IPS DF 6.9 (cell line): ENCODE measurements around the gene DAND5.
A peak's percentile ranks its signal among the peaks of the same experiment; 100 is the strongest.

Source experiments
- DNase-seq: peaks from one replicate; pipeline ENCODE4 v3.0.0-alpha.2; 2013; ENCODE audit warnings: low read depth, low spot score
- H3K27ac ChIP-seq: one replicate; pipeline ENCODE4 v1.5.1; 2013; ENCODE audit warnings: low read length, control low read depth
- H3K27me3 ChIP-seq: 2 replicates; pipeline ENCODE4 v1.6.1; 2013; ENCODE audit warnings: mild to moderate bottlenecking, low read length; ENCODE audit not compliant: control insufficient read depth, insufficient read depth
- H3K36me3 ChIP-seq: 2 replicates; pipeline ENCODE4 v1.6.1; 2013; ENCODE audit warnings: low read length; ENCODE audit not compliant: control insufficient read depth, insufficient read depth
- H3K4me1 ChIP-seq: 2 replicates; pipeline ENCODE4 v1.6.1; 2013; ENCODE audit warnings: low read length; ENCODE audit not compliant: control insufficient read depth, insufficient read depth
- H3K4me3 ChIP-seq: 2 replicates; pipeline ENCODE4 v1.5.1; 2013; ENCODE audit warnings: mild to moderate bottlenecking, low read length
- H3K9me3 ChIP-seq: 2 replicates; pipeline ENCODE4 v1.6.1; 2013; ENCODE audit warnings: low read length, inconsistent platforms; ENCODE audit not compliant: control insufficient read depth, insufficient read depth
- WGBS: extraction: QIAGEN DNeasy Blood & Tissue Kit; methylation state at CpG from one replicate; pipeline ENCODE4 v1.1.7; 2013; ENCODE audit warnings: mixed read lengths, missing lambda C conversion rate; ENCODE audit not compliant: insufficient read length, insufficient coverage; 5-methylcytosine and 5-hydroxymethylcytosine counted together

DAND5 gene

GRCh38 chr19:12937093-12937926 is 32.1 kb upstream of the DAND5 start:
- no peak overlapping the region for H3K27ac ChIP-seq
- H3K36me3 ChIP-seq = peaks cover 18% of the 10 kb centered on the region
- no peaks in the 10 kb centered on the region for H3K9me3 ChIP-seq
- DNase-seq = no peak
- H3K27me3 ChIP-seq = no peaks in the 10 kb centered on the region
- no peak overlapping the region; the same call in 1 of the 2 replicates for H3K4me3 ChIP-seq
- WGBS = no CpG with 5 or more reads among the region's 23 CpGs
- H3K4me1 ChIP-seq = peaks cover 7% of the 10 kb centered on the region

- DNase-seq = peak; percentile 98
- Histone ChIP-seq H3K27me3 (no peaks in the 10 kb centered on the region), H3K4me1 (peaks cover 3% of the 10 kb centered on the region; the same call in 1 of the 2 replicates), H3K36me3 (peaks cover 19% of the 10 kb centered on the region), H3K27ac (no peak within 1 kb of the TSS), H3K4me3 (peak within 1 kb of the TSS; percentile 69), H3K9me3 (no peaks in the 10 kb centered on the region)
- WGBS = no CpG with 5 or more reads among the region's 63 CpGs
Measured at GRCh38 chr19:12937927-12938778, 31.2 kb upstream of the DAND5 start, which contains the start of gene CALR. Gene CALR, plus strand, starts transcription at chr19:12938609. Its CDS starts 71 bp downstream, at chr19:12938680.

GRCh38 chr19:12938779-12939601 is 30.4 kb upstream of the DAND5 start:
- Histone ChIP-seq H3K4me1 (peaks cover 3% of the 10 kb centered on the region; the same call in 1 of the 2 replicates), H3K27ac (no peak overlapping the region), H3K27me3 (no peaks in the 10 kb centered on the region), H3K4me3 (peak overlapping the region; percentile 69), H3K36me3 (peaks cover 25% of the 10 kb centered on the region), H3K9me3 (no peaks in the 10 kb centered on the region)
- DNase-seq = no peak
- WGBS = no CpG with 5 or more reads among the region's 54 CpGs

GRCh38 chr19:12939975-12940423 is 29.4 kb upstream of the DAND5 start:
- no peak for DNase-seq
- H3K36me3 ChIP-seq = peaks cover 28% of the 10 kb centered on the region
- H3K4me1 ChIP-seq = peaks cover 3% of the 10 kb centered on the region; the same call in 1 of the 2 replicates
- WGBS = no CpG with 5 or more reads among the region's 10 CpGs
- H3K9me3 ChIP-seq = no peaks in the 10 kb centered on the region
- no peaks in the 10 kb centered on the region for H3K27me3 ChIP-seq
- no peak overlapping the region for H3K27ac ChIP-seq
- no peak overlapping the region for H3K4me3 ChIP-seq

- DNase-seq = no peak
- Histone ChIP-seq H3K4me3 (no peak overlapping the region), H3K9me3 (no peaks in the 10 kb centered on the region), H3K27me3 (no peaks in the 10 kb centered on the region), H3K4me1 (peaks cover 3% of the 10 kb centered on the region; the same call in 1 of the 2 replicates), H3K36me3 (peaks cover 28% of the 10 kb centered on the region), H3K27ac (no peak overlapping the region)
- WGBS = no CpG with 5 or more reads among the region's 2 CpGs
Measured at GRCh38 chr19:12940897-12941296, 28.5 kb upstream of the DAND5 start.

GRCh38 chr19:12943437-12944044 is 25.8 kb upstream of the DAND5 start:
- DNase-seq = no peak
- no peaks in the 10 kb centered on the region for H3K9me3 ChIP-seq
- no peak overlapping the region for H3K27ac ChIP-seq
- no peaks in the 10 kb centered on the region for H3K27me3 ChIP-seq
- peaks cover 36% of the 10 kb centered on the region for H3K36me3 ChIP-seq
- H3K4me3 ChIP-seq = no peak overlapping the region
- WGBS = no CpG with 5 or more reads among the region's 18 CpGs
- peaks cover 3% of the 10 kb centered on the region; the same call in 1 of the 2 replicates for H3K4me1 ChIP-seq

GRCh38 chr19:12944104-12944674 is 25.2 kb upstream of the DAND5 start:
- no peak overlapping the region for H3K4me3 ChIP-seq
- H3K4me1 ChIP-seq = peaks cover 3% of the 10 kb centered on the region; the same call in 1 of the 2 replicates
- no peak overlapping the region for H3K27ac ChIP-seq
- H3K9me3 ChIP-seq = no peaks in the 10 kb centered on the region
- no CpG with 5 or more reads among the region's 2 CpGs for WGBS
- H3K36me3 ChIP-seq = peaks cover 43% of the 10 kb centered on the region
- no peaks in the 10 kb centered on the region for H3K27me3 ChIP-seq
- DNase-seq = no peak

- peak; percentile 95 for DNase-seq
- WGBS = no CpG with 5 or more reads among the region's 62 CpGs
- Histone ChIP-seq H3K4me1 (no peaks in the 10 kb centered on the region), H3K27me3 (no peaks in the 10 kb centered on the region), H3K9me3 (no peaks in the 10 kb centered on the region), H3K27ac (no peak within 1 kb of the TSS), H3K36me3 (peaks cover 43% of the 10 kb centered on the region), H3K4me3 (peak within 1 kb of the TSS; percentile 79; the same call in 1 of the 2 replicates)
Measured at GRCh38 chr19:12945479-12946091, 23.8 kb upstream of the DAND5 start, which contains the start of gene RAD23A. Gene RAD23A, plus strand, starts transcription at chr19:12945862. Its CDS starts 87 bp downstream, at chr19:12945949.
